IPS DF 4.7 (cell line): ENCODE measurements around the gene PDE4D.
"Not testable (repeated sequence)": the region's sequence is repeated elsewhere in the genome, so short reads cannot be mapped to it uniquely, and the experiment has no call there.

Experiments used
- DNase-seq: peaks from one replicate; pipeline ENCODE4 v3.0.0-alpha.2; 2013; ENCODE audit warnings: low spot score; ENCODE audit errors: extremely low read depth

PDE4D gene

DNA sequence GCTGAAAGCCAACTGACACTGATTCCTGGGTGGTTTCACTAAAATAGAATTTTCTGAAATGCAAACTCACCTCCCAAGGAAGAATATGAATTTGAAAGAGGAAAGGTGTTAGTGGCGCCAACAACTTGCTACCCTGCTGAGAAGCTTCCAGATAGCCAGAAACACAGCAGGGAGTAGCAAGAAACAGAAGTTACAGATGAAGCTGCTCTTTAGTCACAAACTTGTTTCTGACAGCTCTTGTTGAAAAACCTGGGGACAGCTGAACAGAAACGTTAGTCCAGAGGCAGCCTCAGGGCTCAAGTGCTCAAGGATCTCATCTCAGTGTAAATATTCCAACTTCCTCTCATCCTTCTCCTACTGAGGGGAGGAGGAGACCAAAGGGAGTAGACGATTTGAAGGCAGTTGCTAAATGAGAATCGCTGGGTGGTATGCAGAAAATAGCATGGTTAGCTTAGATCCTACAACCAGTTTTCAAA is 184.1 kb downstream of the PDE4D start:
- DNase-seq = peak; percentile 62

DNA sequence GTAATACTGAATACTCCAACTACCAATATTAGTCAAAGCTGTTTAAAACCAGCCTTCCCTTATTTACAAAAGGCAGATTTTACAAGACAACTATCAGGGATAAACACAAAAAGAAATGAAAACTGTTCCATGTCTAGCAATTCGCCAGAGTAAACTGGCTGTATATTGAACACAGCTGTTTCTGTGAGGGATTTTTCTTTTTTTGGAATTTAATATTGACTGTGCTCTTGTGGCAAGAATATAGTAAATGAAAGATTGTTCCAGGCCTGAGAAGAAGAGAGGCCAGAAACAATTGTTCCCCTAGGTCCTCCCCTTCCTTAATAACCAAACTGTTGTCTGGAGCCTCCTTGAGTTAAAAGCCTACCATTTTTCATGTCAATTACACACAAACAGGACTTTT is 188.6 kb downstream of the PDE4D start:
- no peak for DNase-seq

DNA sequence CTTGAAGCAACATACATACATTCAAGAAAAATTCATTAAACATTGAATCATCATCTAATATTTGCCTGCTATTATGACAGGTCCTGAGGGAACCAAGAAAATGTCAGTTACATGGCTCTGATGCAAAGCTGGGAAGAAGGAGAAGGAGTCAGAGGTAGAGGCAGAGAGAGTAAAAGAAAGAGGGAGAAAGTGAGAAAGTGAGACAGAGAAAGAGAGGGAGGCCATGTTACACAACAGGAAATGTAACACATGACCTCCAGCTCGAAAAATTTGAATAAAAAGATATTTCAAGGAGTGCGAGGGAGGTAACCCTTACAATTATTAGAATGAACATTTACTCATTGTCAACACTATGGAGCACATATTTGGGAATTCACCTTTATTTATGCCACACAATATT is 189.7 kb downstream of the PDE4D start:
- DNase-seq = no peak

DNA sequence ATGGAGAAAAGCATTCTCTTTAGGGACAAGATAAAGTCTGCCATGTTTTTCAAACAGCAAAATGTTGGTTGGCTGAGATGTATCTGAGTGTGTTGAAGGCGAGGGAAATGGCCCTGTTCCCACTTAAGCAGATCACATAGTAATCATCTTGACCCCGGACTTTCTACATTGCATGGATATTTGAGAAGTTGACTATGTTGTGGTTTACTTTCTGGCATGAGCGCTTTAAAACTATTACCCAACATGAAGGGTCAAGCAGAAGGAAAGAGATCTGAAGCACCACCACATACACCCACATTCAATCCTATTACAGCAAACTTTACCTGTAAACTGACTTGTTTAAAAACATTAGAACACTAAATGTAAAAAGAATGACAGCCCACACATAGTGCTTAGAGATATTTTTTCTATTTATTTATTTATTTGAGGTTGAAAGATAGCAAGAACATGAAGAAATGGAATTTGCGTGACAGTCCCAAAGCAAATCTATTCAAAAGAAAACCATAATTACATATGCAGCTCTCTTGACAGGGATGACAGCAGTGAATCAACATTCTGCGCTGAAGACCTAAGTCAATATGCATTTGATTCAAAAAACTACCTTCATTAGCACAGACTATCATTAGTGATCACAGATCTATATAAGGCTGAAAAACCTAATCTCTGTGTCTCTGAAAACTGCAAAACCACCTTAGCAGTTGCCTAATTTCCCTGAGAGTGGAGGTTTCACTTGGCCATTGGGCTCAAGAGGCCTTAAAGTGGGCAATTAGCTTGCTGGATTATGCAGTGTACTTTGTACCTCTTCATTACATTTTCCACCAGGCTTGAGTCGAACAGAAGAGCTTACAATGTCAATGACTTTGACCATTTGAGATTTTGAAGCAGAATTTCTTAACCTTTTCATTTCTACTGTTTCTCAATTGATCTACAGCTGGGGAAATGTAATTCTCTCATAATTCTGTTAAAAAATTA is 195.0 kb downstream of the PDE4D start:
- DNase-seq = no peak

DNA sequence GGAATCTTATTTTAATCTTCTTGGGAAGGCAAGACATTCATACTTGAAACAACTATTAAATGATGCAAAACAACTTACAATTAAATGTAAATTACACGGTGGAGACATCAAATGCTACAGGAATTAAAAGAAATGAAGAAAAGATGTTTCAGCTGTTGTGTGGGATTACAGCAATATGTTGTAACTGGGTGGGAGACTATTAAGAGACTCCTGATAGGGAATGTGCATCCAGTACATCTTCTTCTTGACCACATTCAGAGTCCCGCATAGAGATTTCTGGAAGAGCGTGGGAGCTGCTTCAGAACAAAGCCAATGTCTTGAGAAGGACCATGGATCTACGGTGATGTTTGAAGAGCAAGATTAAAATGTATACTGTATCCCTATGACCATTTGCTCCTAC is 199.1 kb downstream of the PDE4D start:
- no peak for DNase-seq

DNA sequence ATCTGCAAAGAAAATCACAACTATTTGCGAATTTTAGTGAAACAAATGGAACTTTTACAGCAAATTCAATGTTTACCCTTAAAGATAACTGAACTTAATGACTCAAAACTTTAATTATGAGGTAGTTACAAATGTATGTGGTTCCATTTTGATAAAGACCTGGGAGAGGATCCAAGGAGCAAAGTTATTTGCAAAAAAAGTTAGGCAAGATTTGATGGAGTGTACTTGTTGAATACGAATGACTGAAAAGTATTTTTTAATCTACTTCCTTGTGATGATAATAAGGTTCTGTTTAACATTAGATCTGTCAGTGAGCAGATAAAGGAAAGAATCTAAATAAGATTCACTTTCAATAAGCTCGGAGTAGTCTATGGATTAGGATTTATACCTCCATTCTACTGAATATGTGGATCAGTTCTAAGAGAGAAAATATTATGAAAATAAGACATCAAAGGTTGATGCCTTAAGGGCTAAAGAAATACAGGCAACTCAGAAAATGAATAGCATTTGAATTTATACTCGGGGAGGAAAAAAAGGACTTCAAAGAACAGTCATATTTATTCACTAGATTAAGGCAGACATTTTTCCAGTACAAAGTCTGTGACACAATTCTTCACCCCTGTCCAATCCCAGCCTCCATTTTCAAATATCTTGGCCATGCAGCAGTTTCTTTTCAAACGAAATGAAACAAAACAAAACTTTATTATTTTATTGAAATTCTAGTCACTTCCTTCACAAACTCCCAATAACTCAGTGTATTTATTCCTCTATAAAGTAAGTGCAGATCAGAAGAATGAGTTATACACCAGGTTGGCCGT is 199.8 kb downstream of the PDE4D start:
- no peak for DNase-seq

DNA sequence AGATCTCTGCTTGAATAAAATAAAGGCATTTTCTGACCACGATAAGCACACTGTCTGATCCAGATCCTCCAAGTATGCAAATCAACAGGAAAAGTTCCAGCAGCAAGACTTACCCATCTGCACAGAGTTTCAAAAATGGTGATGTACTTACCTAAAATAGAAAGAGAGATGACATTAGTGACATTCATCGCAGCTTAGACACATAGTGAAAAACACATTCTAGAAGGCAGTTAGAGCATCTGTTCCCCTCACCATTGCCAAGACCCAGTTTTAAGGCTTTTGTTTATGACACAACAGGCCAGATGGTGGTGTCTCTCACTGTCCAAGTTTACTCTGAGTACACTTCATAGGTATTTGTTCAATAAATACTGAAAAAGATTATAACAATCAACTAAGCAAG is 207.7 kb downstream of the PDE4D start:
- no peak for DNase-seq

DNA sequence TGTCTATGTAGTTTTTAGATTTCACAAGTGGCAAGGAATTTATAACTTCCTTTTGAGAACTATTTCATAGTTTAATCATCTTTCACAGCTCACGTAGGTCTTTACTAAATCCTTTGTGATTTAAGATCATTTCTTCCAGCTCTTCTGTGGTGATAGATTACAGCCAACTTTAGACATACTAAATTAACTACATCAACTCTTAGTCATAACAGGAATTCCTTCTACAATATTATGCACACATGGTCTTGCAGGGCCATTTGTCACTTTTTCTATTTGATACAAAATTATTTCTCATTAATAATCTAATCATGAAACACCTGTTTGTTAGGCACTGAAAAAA is 208.4 kb downstream of the PDE4D start:
- no peak for DNase-seq

DNA sequence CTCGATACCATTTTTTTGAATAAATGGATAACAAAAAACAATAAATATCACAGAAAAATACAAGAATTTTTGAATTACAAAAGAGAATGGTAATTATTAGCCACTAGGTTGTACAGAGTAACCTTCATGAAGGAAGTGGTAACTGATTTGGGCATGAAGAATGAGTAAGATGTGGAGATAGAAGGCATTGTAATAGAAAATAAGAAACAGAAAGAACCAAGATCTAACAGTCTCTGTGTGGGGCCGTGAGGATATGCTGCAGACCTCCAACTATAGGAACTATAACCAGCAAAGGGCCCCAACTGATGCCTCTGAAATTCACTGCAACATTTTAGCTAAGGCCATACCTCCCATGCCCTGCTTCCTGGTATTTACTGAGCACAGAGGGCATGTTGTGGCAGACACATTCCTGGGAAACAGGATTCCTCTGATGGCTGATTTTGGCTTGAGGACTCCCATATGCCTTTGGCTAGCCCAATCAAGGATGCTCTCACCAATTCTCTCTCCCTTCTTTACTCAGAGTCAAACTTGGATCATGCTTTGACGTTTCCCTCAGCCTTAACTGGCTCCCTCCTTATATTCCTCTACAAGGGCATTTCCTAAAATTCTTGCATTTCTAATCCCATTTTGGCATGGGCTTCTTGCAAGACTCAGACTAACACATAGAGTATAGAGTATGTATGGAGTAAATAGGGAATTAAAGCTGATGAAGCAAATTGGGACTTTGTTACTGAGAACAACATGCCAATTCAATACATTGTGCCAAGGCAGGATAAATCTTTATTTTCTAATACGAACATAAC is 208.9 kb downstream of the PDE4D start:
- DNase-seq = no peak

DNA sequence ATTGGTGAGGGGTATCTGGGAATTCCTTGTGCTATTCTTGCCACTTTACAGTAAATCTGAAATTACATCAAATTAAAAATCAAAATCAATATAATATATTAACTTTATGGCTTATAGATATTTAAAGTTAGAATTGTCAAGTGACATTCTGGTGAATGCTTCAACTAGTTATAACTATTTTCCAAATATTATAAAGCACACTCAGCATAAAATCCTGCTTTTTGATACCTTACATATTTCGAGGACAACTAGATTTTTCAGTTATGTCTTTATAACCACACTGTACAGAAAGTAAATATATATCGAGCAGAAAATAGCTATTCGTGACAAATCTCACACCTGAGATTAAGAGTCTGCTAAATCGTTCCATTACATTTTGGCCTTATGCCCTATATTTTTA is 210.2 kb downstream of the PDE4D start:
- no peak for DNase-seq

DNA sequence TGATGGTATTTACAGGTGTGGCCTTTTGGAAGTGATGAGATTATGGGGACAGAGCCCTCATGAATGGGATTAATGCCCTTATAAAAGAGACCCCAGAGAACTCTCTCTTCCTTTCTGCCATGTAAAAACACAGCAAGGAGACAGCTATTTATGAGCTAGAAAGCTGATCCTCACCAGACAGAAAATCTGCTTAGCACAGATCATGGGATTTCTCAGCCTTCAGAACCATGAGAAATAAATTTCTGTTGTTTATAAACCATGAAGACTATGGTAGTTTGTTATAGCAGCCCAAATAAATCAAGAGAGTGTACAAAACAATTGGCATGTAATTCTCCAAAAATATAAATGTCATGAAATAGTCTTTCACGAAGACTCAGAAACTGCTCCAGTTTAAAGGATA is 211.0 kb downstream of the PDE4D start:
- DNase-seq = no peak

DNA sequence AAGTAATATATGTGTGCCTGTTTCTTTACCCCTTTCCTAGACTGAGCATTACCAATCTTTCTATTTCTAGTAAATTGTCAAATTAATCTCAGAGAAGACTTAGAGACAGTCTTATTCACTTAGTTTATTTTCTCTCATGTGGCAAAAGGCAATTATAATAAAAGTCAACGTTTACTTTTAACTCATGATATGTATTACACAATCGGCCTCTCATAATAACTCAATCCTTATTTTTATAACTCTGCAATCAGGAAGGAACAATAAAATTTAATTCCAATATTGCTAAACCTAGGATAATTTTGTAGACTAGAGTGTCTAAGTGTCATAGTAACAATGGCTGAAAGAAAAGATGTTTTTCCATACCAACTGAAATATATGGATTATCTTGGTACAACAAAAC is 214.6 kb downstream of the PDE4D start:
- no peak for DNase-seq

DNA sequence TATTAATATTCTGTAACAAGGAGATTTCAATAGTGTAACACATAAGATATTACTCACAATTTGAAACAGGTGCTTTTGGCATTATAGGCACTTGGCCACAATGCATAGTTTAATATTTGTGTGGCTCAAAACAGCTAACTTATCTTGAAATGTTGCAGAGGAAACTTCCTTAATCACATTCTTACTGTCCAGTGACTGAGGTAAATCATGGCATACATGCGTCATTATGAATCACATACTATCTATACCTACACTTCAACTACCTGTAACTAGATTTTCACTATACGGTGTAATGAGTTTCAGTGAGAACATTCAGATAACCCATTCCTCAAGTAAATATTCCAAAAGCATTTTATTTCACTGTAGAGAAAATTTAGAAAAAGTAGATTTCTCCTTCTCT is 218.8 kb downstream of the PDE4D start:
- DNase-seq = no peak

DNA sequence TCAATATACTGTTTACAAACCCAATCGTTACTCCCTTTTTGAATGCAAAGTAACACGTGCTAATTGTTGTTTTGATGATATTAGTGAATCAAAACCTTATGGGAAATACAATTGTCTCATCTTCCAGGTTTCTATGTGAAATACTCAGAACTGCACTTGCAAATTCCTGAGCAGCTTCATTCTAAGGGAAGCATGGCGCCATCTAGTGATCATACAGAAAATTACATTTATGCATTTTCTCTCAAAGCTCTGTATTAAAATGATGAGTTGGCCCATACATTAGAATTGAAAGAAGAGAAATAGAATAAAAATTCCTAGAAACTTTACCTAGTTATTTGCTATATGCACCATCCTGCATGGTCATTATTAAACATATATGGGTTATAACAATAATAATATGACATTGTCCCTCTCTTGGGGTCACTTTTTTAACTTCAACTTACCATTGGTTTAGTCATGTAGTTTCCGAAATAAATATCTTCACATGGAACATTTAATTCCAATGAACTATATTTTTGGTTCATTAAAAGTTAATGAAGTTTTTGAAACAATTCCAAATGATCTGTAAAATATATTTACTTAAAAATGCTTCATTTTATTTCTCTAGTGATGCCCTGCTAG is 220.0 kb downstream of the PDE4D start:
- DNase-seq = no peak

DNA sequence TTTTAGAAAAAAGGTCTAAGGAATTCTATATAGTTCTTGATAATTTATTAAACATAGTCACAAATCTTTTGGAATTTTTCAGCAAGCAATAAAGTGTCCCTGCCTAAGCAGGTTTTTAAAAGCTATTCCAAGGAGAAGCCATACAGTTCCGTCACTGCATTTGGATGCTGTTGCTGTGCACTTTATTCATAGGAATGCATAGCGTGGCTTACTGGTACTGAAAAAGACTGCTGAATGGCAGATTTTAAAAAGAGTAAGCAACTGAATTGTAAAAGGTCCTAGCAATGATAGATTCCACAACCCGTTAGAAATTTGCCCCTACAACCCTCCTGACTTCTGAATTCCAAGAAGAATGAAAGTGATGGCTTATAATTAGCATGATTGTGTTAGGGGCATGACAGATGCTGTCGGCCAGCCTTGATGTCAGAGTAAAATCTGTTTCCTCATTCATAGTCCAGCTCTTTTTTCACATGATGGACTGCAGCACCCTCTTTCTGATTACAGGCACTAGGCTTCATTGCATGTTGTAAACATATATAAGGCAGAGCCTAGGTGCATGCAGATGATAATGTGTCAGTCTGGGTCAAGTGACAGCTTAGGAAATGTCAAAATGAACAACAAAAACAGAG is 227.0 kb downstream of the PDE4D start:
- DNase-seq = no peak

DNA sequence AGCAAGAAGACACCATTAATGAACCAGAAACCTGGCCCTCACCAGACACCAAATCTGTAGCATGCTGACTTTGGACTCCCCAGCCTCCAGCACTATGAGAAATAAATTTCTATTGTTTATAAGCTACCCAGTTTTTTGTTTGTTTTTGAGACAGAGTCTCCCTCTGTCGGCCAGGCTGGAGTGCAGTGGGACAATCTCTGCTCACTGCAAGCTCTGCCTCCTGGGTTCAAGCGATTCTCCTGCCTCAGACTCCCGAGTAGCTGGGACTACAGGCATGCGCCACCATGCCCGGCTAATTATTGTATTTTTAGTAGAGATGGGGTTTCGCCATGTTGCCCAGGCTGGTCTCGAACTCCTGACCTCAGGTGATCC is 227.7 kb downstream of the PDE4D start:
- DNase-seq = not testable (repeated sequence)

DNA sequence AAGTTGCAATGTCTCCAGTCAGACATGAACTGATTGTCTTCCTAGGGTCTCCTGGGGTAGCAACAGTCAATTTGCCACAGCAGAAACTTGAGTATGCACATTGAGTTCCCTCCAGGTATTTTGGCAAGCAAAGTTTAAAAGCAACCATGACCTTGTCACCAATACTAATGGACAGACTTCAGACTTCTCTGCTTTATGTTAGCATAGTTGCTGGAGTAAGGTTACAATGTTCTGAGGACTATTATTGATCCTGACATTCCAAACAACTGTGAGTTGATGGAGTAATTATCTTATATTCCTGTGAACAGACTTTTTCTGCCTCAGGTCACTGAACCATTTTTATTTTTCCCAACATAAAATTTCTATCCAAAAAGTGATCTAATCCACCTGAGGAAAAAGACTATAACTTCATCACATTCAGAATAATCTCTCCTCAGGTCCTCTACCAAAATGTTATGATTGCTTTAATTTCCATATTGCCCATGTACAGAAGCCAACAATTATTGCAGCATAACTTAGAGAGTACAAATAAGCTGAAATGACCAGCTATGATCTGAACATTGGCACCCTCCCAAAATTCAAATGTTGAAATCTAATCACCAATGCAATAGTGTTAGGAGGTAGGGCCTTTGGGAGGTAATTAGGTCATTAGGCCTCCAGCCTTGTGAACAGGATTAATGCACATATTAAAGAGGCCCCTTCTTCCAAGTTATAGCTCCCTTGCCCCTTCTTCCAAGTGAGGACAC is 228.3 kb downstream of the PDE4D start:
- no peak for DNase-seq

DNA sequence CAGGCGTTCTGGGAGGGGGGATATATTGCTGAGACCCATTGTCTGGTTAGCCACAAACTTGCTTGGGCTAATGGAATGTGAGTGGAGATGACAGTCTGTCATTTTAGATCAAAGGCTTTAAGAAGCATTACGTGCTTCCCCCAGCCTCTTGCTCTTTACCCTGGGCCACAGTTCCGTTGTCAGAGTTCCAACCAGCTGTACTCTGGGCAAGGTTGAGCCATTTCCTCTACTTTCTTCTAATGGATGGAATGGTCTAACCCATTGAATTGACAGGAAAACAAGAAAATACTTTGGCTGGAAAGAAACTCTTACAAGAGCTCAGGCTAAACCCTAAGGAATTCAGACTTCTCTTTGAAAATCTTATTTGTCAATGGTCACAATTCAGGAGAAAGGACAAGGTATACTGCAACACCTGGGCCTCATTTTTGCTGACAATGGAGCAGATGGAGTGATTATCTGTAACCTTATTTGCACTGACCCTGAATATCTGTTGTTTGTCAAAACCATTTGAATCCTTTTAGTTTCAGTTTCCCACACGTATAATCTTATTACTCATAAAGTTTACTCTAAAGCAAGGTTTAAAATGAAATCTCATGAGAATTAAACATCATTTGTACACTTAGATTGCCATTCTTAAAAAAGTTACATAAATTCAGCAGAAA is 231.4 kb downstream of the PDE4D start:
- no peak for DNase-seq

DNA sequence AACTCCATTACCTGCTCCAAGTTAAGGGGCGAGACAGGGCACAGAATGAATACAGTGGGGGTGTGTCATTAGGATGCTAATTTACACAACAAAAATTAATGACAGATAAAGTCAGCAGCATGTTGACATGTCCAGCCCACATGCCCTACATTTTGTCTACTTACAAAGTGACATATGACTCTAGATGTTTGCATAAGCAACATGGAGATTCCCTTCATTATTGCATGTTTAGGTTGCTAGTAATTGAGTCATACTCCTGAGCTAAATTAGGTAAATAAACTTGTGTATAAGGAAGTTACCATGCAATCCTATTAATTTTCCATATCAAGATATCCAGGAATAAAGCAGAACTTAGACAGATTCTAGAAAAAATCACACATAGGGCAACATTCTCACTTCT is 232.2 kb downstream of the PDE4D start:
- DNase-seq = no peak

DNA sequence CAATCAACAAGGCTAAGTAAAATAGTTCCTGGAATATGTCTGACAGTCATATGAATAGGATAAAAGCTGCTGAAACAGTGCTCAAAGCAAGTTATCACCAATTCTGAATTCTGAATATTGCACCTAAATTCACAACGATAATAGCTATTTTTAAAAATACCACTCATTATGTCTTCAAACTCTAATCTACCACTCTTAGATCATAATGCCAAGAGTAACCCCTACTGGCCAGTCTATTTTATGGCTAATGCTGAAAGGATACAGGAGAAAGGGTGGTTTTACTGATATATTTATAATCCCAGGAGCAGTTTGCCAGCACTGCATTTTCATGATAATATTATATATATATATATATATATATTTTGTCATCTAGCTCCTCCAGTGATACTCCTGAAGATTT is 232.8 kb downstream of the PDE4D start:
- no peak for DNase-seq
